A673 (cell line): ENCODE measurements around the gene PID1. TPM values are rescaled to one million over a fixed set of nuclear protein-coding genes. Genes with fewer than 3 reads are reported as not detected.

Source experiments
- BruUV-seq: library from RNA; stranded (reverse); fragments of 400-500 nt; replicated peaks from 2 replicates; lab custom pipeline; 2021; lab: Mats Ljungman, UMichigan
- CTCF ChIA-PET: fragments of 300-600 bp; sonication (Branson Sonifier 250); formaldehyde crosslinking; loops from one replicate; lab custom pipeline; 2022; ENCODE audit warnings: antibody characterized with exemption; lab: Charles Lee
- POLR2A ChIA-PET: fragments of 300-600 bp; sonication (Branson Sonifier 250); formaldehyde crosslinking; loops from one replicate; lab custom pipeline; 2022; ENCODE audit warnings: antibody characterized with exemption; ENCODE audit not compliant: low non-redundant PET; lab: Charles Lee
- DNase-seq: peaks from one replicate; pipeline ENCODE4 v3.0.0-alpha.2; 2015; ENCODE audit warnings: low spot score
- H3K27ac ChIP-seq: fragments of 200-600 bp; sonication (generic); 2 replicates; pipeline ENCODE4 v1.5.1; 2016; ENCODE audit warnings: mixed run types, low read depth, mild to moderate bottlenecking, mixed read lengths, antibody characterized with exemption, low read length; ENCODE audit not compliant: poor library complexity, severe bottlenecking
- H3K27me3 ChIP-seq: fragments of 200-600 bp; sonication (generic); replicated peaks from 2 replicates; pipeline ENCODE4 v1.6.1; 2017; ENCODE audit warnings: mixed run types, low read depth, mild to moderate bottlenecking, mixed read lengths, antibody characterized with exemption, low read length; ENCODE audit not compliant: insufficient read depth, poor library complexity
- H3K36me3 ChIP-seq: fragments of 200-600 bp; sonication (generic); 2 replicates; pipeline ENCODE4 v1.6.1; 2016; ENCODE audit warnings: mixed run types, mild to moderate bottlenecking, mixed read lengths, antibody characterized with exemption, low read length; ENCODE audit not compliant: insufficient read depth, poor library complexity, severe bottlenecking
- H3K4me1 ChIP-seq: fragments of 200-600 bp; sonication (generic); 2 replicates; pipeline ENCODE4 v1.6.1; 2017; ENCODE audit warnings: mixed run types, mild to moderate bottlenecking, mixed read lengths, antibody characterized with exemption, low read length; ENCODE audit not compliant: insufficient read depth, poor library complexity, severe bottlenecking
- H3K4me3 ChIP-seq: fragments of 200-600 bp; sonication (generic); 2 replicates; pipeline ENCODE4 v1.5.1; 2016; ENCODE audit warnings: low read depth, mixed run types, mild to moderate bottlenecking, mixed read lengths, low read length; ENCODE audit not compliant: poor library complexity, severe bottlenecking
- H3K9me3 ChIP-seq: fragments of 200-600 bp; sonication (generic); 2 replicates; pipeline ENCODE4 v1.6.1; 2016; ENCODE audit warnings: mixed run types, low read depth, mild to moderate bottlenecking, mixed read lengths, antibody characterized with exemption, low read length; ENCODE audit not compliant: poor library complexity, severe bottlenecking
- EZH2 ChIP-seq: fragments of 200-600 bp; sonication (generic); IDR thresholded peaks from 2 replicates; pipeline ENCODE4 v1.6.1; 2017; ENCODE audit warnings: borderline replicate concordance, low read depth, mild to moderate bottlenecking, mixed read lengths, antibody characterized with exemption, low read length; ENCODE audit not compliant: poor library complexity, severe bottlenecking
- intact Hi-C: fragments of 100-400 bp; cut with micrococcal nuclease; formaldehyde crosslinking; loops from one replicate; pipeline ENCODE4 v1.10.0; 2022; ENCODE audit not compliant: unreplicated experiment
- total RNA-seq: library from RNA; stranded (reverse); gene quantifications from 2 replicates; pipeline ENCODE4 v1.2.3, GENCODE V29; 2021
- TF ChIP-seq, protein P1 (sequence below): fragments of 300-800, 200-600 bp; sonication (generic); conservative IDR thresholded peaks from 2 replicates; pipeline ENCODE4 v1.5.1; 2017; ENCODE audit warnings: low read depth, mild to moderate bottlenecking, antibody characterized with exemption, low read length, moderate library complexity, mixed read lengths

Gene PID1
- total RNA-seq, 1 experiment from 2014 or later = 1.5 TPM

GRCh38 chr2:229044581-229044980, 226.5 kb downstream of the PID1 start:
- Histone ChIP-seq H3K4me3 (no peak overlapping the region), H3K27ac (no peak overlapping the region), H3K36me3 (no peaks in the 10 kb centered on the region), H3K27me3 (no peaks in the 10 kb centered on the region), H3K4me1 (no peaks in the 10 kb centered on the region), H3K9me3 (no peaks in the 10 kb centered on the region)
- TF ChIP-seq, protein P1, sequence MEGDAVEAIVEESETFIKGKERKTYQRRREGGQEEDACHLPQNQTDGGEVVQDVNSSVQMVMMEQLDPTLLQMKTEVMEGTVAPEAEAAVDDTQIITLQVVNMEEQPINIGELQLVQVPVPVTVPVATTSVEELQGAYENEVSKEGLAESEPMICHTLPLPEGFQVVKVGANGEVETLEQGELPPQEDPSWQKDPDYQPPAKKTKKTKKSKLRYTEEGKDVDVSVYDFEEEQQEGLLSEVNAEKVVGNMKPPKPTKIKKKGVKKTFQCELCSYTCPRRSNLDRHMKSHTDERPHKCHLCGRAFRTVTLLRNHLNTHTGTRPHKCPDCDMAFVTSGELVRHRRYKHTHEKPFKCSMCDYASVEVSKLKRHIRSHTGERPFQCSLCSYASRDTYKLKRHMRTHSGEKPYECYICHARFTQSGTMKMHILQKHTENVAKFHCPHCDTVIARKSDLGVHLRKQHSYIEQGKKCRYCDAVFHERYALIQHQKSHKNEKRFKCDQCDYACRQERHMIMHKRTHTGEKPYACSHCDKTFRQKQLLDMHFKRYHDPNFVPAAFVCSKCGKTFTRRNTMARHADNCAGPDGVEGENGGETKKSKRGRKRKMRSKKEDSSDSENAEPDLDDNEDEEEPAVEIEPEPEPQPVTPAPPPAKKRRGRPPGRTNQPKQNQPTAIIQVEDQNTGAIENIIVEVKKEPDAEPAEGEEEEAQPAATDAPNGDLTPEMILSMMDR = no peak
- no peak for TF ChIP-seq EZH2
- no peak for DNase-seq
- no TSS peak for BruUV-seq
- intact Hi-C loops = no loop called here
- ChIA-PET CTCF (no interaction called here), POLR2A (no interaction called here)

GRCh38 chr2:229043681-229044080, 227.4 kb downstream of the PID1 start:
- intact Hi-C loops = no loop called here
- BruUV-seq = no TSS peak
- H3K9me3 ChIP-seq = no peaks in the 10 kb centered on the region
- ChIA-PET CTCF (no interaction called here), POLR2A (no interaction called here)
- H3K4me1 ChIP-seq = no peaks in the 10 kb centered on the region
- no peak for TF ChIP-seq EZH2
- TF ChIP-seq, protein P1 = no peak
- no peak overlapping the region for H3K4me3 ChIP-seq
- no peaks in the 10 kb centered on the region for H3K27me3 ChIP-seq
- no peak for DNase-seq
- no peaks in the 10 kb centered on the region for H3K36me3 ChIP-seq
- no peak overlapping the region for H3K27ac ChIP-seq

DNA sequence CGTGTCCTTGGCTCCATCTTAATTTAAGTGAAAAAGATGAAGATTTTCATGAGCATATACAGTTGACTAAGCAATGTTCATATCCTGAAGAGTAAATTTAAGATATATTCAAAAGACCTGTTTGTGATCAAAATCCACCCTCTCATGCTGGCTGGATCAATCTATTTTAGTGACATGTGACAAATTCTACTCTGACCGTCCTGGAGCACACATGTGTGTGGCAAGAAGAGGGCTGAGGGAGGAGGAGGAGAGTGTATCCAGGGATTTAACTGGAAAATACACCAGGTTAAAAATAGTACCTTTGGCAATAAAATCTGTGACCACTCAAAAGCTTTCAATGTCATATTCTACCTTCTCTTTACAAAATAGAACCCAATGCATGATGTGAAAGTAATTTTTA, 228.7 kb downstream of the PID1 start:
- no peaks in the 10 kb centered on the region for H3K36me3 ChIP-seq
- H3K27ac ChIP-seq = no peak overlapping the region
- no peak overlapping the region for H3K4me3 ChIP-seq
- intact Hi-C loops = no loop called here
- H3K4me1 ChIP-seq = no peaks in the 10 kb centered on the region
- BruUV-seq = no TSS peak
- TF ChIP-seq, protein P1 = no peak
- no peak for TF ChIP-seq EZH2
- no peak for DNase-seq
- ChIA-PET POLR2A (no interaction called here), CTCF (no interaction called here)
- no peaks in the 10 kb centered on the region for H3K27me3 ChIP-seq
- no peaks in the 10 kb centered on the region for H3K9me3 ChIP-seq
